ENCODE measurements around the gene NEDD4L.

GRCh38 chr18:58125183-58125582 is 81.2 kb downstream of the NEDD4L start:
- no peak for TF ChIP-seq CTCF (IDR thresholded peaks at IDR 0.05)
- TF ChIP-seq TCF7L2 (IDR thresholded peaks at IDR 0.05; ENCODE audit: low read depth, low read length): no peak
